ENCODE results near the gene LRP10. TPM values are rescaled to one million over a fixed set of nuclear protein-coding genes. Genes with fewer than 3 reads are reported as not detected.

LRP10 gene
- total and polyA plus RNA-seq, 2 of the 8 experiments (the other 6 are each of a cell fraction or from before 2014, with no cell fraction given) = 12.4 to 15.6 TPM

GRCh38 chr14:22903742-22904087, 32.2 kb downstream of the LRP10 start:
- Histone ChIP-seq H3K79me1 (ENCODE audit: low read depth, low read length) (no peaks in the 10 kb centered on the region), H3K18ac (ENCODE audit: extremely low read depth, low read length) (no peak overlapping the region), H3K56ac (replicated peaks; ENCODE audit: insufficient read length, low read depth, low read length) (no peak overlapping the region), H3K9me3 (ENCODE audit: insufficient read depth in 2 of 2, low read depth in 1 of 2, low read length in 1 of 2) (no peaks in the 10 kb centered on the region), H2BK5ac (ENCODE audit: low read depth, low read length) (no peak overlapping the region), H3K4me2 (ENCODE audit: insufficient read depth in 1 of 2, low read depth in 2 of 2, low read length in 2 of 2) (no peak overlapping the region), H4K20me1 (replicated peaks in 1 of 2; ENCODE audit: control insufficient read depth in 1 of 2, insufficient read depth in 2 of 2, low read length in 2 of 2) (peaks cover 5 to 8% of the 10 kb centered on the region in 2 experiments), H3K4me3 (ENCODE audit: extremely low read depth in 1 of 4, insufficient read depth in 2 of 4, low read depth in 3 of 4, low read length in 4 of 4) (no peak overlapping the region), H3K23ac (ENCODE audit: insufficient read length) (no peak overlapping the region), H3K36me3 (ENCODE audit: control insufficient read depth in 2 of 4, insufficient read depth in 4 of 4, low read length in 3 of 4) (peaks cover 30 to 62% (median 51%) of the 10 kb centered on the region in 4 experiments), H2BK15ac (ENCODE audit: low read length) (no peak overlapping the region), H3K27me3 (replicated peaks in 1 of 4; ENCODE audit: control insufficient read depth in 3 of 4, extremely low read depth in 1 of 4, insufficient read depth in 3 of 4, low read length in 3 of 4) (peaks cover 0 to 4% (median 3%) of the 10 kb centered on the region in 4 experiments; a peak in 5 of 7 replicates), H4K5ac (ENCODE audit: insufficient read length, low read depth, low read length) (no peak overlapping the region), H2BK120ac (replicated peaks; ENCODE audit: low read depth, low read length) (no peak overlapping the region), H4K91ac (replicated peaks; ENCODE audit: insufficient read length, low read length) (no peak overlapping the region), H2BK12ac (ENCODE audit: low read depth, low read length) (no peak overlapping the region), H3K23me2 (ENCODE audit: low read depth, low read length) (no peaks in the 10 kb centered on the region), H2AFZ (ENCODE audit: low read length) (no peak overlapping the region), H4K8ac (ENCODE audit: extremely low read depth, insufficient read depth, low read length) (no peak overlapping the region), H3K9ac (replicated peaks in 1 of 4; ENCODE audit: extremely low read depth in 1 of 4, low read depth in 3 of 4, low read length in 3 of 4) (no peak overlapping the region), H3K4ac (replicated peaks; ENCODE audit: insufficient read length, low read depth, low read length) (no peak overlapping the region), H2AK5ac (ENCODE audit: low read depth, low read length) (no peak overlapping the region), H3K14ac (ENCODE audit: insufficient read length) (no peak overlapping the region), H2BK20ac (ENCODE audit: low read length) (no peak overlapping the region), H3K4me1 (replicated peaks in 1 of 4; ENCODE audit: control insufficient read depth in 3 of 4, insufficient read depth in 4 of 4, low read length in 3 of 4) (peaks cover 0 to 8% (median 4%) of the 10 kb centered on the region in 4 experiments; a peak in 2 of 7 replicates), H3K79me2 (ENCODE audit: control insufficient read depth in 1 of 2, insufficient read depth in 2 of 2, low read length in 2 of 2) (no peaks in the 10 kb centered on the region), H3K27ac (ENCODE audit: low read depth, low read length) (no peak overlapping the region)
- POLR2A ChIA-PET (ENCODE audit: partially characterized antibody) = interaction anchor here (0.7 to 2.8 kb wide), 4 partner anchors 8 to 65 kb away, joined by 3 to 14 read pairs (median 4); partner anchors contain the start of gene RBM23
- WGBS, 2 experiments (ENCODE audit: extremely low coverage in 1 of 2, insufficient coverage in 1 of 2, insufficient read length in 1 of 2, insufficient replicate concordance in 2 of 2, low coverage in 1 of 2, low lambda C conversion rate in 2 of 2, missing lambda C conversion rate in 1 of 2) = 90% methylated on average over 2 of the region's 2 CpGs; no CpG with 5 or more reads in 1 of the 2 experiments
- DNase-seq (ENCODE audit: low read depth in 1 of 2, low spot score in 2 of 2) (no peak), FAIRE-seq (no peak)
- TF ChIP-seq RBBP5 (IDR thresholded peaks at IDR 0.05; ENCODE audit: borderline replicate concordance, low read depth, low read length) = no peak
- no peak for TF ChIP-seq USF2 (IDR thresholded peaks at IDR 0.05; ENCODE audit: low read length)
- TF ChIP-seq SIN3A (conservative IDR thresholded peaks at IDR 0.05 in 1 of 2, IDR thresholded peaks at IDR 0.05 in 1 of 2; ENCODE audit: low read depth in 1 of 2, low read length in 2 of 2) = no peak
- TF ChIP-seq CBX8 (IDR thresholded peaks at IDR 0.05; ENCODE audit: borderline replicate concordance, low read depth, low read length) = no peak
- TF ChIP-seq TBP (IDR thresholded peaks at IDR 0.05; ENCODE audit: low read depth, low read length) = no peak
- no peak for TF ChIP-seq GABPA (IDR thresholded peaks at IDR 0.05; ENCODE audit: borderline replicate concordance, insufficient read depth, low read length)
- CTCF ChIA-PET (ENCODE audit: partially characterized antibody) = interaction anchor here (1.0 to 9.4 kb wide), 5 partner anchors 17 to 334 kb away, joined by 3 to 158 read pairs (median 4); partner anchors contain the start of genes REM2 and SLC7A7
